ENCODE results near the gene PI4KA.

PI4KA gene

DNA sequence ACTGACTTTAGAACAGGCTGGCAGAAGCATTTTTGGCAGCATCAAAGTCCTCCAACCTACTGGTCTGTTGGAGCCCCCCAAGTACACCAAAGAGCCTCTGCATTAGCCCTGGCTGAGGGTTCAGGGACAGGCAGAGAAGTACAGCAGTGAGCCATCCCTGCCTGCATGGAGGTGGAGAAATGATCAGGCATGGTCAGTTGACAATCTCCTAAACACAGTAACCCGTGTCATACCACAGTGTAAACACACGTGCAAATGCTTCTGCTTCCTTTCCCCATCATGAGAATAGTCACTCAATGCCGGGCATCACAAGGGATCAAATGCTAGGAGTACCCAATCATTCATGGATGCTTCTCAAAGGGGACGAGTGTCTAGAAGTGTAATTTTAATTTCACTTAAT, 76.5 kb downstream of the PI4KA start:
- TF ChIP-seq, protein P1, sequence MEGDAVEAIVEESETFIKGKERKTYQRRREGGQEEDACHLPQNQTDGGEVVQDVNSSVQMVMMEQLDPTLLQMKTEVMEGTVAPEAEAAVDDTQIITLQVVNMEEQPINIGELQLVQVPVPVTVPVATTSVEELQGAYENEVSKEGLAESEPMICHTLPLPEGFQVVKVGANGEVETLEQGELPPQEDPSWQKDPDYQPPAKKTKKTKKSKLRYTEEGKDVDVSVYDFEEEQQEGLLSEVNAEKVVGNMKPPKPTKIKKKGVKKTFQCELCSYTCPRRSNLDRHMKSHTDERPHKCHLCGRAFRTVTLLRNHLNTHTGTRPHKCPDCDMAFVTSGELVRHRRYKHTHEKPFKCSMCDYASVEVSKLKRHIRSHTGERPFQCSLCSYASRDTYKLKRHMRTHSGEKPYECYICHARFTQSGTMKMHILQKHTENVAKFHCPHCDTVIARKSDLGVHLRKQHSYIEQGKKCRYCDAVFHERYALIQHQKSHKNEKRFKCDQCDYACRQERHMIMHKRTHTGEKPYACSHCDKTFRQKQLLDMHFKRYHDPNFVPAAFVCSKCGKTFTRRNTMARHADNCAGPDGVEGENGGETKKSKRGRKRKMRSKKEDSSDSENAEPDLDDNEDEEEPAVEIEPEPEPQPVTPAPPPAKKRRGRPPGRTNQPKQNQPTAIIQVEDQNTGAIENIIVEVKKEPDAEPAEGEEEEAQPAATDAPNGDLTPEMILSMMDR (conservative IDR thresholded peaks at IDR 0.05; ENCODE audit: low read length) = no peak
- no peak overlapping the region for H3K4me3 ChIP-seq (ENCODE audit: low read length)
- no peak for DNase-seq (ENCODE audit: low read depth)

DNA sequence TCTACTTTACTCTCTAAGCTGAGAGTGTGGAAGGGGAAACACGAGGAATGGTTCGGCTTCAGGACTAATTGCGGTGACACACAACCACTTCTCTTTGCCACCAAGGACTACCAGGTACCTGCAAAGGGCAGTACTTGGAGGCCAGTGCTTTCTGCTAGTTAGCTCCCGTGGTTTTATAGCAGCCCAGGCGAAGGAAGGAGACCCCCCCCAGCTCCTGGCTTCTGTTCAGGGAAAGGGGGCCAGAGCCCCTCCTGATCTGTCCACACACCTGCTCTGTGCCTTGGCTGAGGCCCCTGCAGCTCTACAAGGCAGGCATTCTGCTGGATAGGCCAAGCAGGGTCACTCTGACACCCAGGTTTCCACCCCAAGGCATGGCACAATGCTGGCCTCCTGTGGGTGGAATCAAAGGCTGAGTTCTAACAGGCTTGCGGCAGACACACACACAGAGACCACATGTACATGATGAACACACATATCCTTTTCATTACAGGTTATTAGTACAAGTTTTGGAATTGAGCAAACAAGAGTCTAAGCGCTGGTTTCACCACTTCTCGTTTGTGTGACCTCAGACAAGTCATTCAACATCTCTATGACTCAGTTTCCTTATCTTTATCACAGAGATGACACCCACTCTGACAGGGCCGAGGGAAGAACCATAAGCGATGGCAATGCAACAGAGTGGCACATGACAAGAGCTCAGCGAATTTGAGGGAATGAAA, 77.2 kb downstream of the PI4KA start:
- peak; percentile 15 for DNase-seq (ENCODE audit: low read depth)
- TF ChIP-seq, protein P1 (conservative IDR thresholded peaks at IDR 0.05; ENCODE audit: low read length) = no peak

DNA sequence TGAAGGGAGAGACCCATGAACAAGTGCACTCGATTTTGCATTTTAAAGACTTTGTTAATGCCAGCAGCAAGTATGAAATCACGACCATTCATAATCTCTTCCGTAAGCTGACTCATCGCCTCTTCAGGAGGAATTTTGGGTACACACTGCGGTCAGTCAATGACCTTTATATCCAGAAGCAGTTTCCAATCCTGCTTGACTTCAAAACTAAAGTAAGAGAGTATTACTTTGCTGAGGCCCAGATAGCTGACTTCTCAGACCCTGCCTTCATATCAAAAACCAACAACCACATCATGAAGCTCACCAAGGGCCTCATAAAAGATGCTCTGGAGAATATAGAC, 78.8 kb downstream of the PI4KA start:
- DNase-seq (ENCODE audit: low read depth) = no peak
- H3K4me3 ChIP-seq (ENCODE audit: low read length) = no peak overlapping the region
- TF ChIP-seq, protein P1 (conservative IDR thresholded peaks at IDR 0.05; ENCODE audit: low read length) = no peak

More for the DNA sequence above, 77.2 kb downstream of the PI4KA start:
- H3K4me3 ChIP-seq (ENCODE audit: low read length) = no peak overlapping the region

DNA sequence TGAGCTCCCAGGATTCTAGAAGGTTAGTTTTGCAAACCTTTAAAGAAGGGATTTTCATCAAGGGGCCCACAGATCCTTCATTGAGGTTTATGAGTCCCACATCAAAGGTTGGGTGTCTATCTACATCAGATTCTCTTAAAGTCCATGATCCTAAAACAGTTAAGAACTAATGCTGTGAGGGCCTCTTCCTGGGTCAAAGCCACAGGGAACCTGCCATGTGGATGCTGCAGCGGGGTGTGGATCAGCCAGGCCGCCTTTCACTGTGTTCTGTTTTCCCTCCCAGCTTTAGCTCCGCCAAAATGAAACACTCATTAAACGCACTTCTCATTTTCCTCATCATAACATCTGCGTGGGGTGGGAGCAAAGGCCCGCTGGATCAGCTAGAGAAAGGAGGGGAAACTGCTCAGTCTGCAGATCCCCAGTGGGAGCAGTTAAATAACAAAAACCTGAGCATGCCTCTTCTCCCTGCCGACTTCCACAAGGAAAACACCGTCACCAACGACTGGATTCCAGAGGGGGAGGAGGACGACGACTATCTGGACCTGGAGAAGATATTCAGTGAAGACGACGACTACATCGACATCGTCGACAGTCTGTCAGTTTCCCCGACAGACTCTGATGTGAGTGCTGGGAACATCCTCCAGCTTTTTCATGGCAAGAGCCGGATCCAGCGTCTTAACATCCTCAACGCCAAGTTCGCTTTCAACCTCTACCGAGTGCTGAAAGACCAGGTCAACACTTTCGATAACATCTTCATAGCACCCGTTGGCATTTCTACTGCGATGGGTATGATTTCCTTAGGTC, 79.4 kb downstream of the PI4KA start:
- TF ChIP-seq, protein P1 (conservative IDR thresholded peaks at IDR 0.05; ENCODE audit: low read length) = no peak
- no peak overlapping the region for H3K4me3 ChIP-seq (ENCODE audit: low read length)
- DNase-seq (ENCODE audit: low read depth) = no peak

DNA sequence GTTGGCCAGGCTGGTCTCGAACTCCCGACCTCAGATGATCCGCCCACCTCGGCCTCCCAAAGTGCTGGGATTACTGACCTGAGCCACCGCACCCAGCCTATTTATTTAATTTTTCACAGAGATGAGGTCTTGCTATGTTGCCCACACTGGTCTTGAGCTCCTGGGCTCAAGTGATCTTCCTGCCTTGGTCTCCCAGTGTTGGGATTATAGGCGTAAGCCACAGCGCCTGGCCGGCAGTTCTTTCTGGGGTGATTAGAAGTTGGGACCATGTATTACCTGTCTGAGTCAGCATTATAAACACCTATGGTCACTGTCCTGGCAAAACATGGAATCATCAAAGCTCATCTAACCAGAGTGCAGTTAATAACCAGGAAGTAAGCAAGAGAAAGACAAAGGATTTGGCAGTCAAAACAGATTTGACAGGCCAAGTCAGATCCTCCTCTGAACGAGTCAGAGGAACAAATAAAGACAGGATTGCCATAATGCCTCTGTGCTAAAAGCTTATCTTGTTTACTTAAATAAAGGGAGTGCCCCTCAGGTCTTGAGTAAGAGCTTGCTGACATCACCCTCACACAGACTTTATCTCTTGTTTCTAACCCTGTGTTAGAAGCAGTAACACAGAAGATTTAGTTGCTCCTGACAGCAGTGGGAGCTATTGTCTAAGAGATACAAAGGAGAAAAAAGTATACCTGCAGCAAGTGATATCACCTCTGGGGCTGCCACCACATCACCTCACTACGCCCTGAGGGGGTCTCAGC, 81.0 kb downstream of the PI4KA start:
- no peak overlapping the region for H3K4me3 ChIP-seq (ENCODE audit: low read length)
- TF ChIP-seq, protein P1 (conservative IDR thresholded peaks at IDR 0.05; ENCODE audit: low read length) = no peak
- DNase-seq (ENCODE audit: low read depth) = peak; percentile 33

DNA sequence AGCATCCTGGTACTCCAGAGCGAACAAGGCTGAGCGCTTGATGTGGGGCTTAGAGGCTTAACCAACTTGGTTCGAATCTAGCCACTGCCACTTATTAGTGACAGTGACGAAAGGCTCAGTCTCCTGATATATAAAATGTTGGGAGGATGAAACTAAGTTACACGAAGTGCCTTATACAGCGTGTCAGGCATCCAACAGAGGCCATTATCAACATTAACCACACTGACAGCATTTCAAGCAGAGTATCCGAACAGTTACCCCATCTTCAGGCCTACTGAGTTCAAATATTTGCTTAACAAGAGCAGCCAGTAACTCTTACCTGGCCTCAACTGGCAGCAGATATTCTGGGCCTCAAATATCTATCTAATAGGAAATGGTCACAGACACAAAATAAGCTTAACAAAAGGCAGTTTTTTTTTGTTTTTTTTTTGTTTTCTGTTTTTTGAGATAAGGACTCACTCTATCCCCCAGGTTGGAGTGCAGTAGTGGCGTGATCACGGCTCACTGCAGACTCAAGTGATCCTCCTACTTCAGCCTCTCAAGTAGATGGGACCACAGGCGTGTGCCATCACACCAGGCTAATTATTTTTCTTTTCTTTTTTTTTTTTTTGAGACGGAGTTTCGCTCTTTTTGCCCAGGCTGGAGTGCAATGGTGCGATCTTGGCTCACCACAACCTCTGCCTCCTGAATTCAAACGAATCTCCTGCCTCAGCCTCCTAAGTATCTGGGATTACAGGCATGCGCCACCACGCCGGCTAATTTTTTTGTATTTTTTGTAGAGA, 81.8 kb downstream of the PI4KA start:
- TF ChIP-seq, protein P1 (conservative IDR thresholded peaks at IDR 0.05; ENCODE audit: low read length) = no peak
- no peak for DNase-seq (ENCODE audit: low read depth)
- H3K4me3 ChIP-seq (ENCODE audit: low read length) = no peak overlapping the region

Measured in AG10803 (cell line).